Effector CD4-positive, alpha-beta T cell (primary cell): ENCODE results near the gene ITGB4.
"Not testable (repeated sequence)": the region's sequence is repeated elsewhere in the genome, so short reads cannot be mapped to it uniquely, and the experiment has no call there.

Experiments
- DNase-seq: peaks from one replicate; pipeline ENCODE4 v3.0.0-alpha.2; 2020

ITGB4 gene

DNA sequence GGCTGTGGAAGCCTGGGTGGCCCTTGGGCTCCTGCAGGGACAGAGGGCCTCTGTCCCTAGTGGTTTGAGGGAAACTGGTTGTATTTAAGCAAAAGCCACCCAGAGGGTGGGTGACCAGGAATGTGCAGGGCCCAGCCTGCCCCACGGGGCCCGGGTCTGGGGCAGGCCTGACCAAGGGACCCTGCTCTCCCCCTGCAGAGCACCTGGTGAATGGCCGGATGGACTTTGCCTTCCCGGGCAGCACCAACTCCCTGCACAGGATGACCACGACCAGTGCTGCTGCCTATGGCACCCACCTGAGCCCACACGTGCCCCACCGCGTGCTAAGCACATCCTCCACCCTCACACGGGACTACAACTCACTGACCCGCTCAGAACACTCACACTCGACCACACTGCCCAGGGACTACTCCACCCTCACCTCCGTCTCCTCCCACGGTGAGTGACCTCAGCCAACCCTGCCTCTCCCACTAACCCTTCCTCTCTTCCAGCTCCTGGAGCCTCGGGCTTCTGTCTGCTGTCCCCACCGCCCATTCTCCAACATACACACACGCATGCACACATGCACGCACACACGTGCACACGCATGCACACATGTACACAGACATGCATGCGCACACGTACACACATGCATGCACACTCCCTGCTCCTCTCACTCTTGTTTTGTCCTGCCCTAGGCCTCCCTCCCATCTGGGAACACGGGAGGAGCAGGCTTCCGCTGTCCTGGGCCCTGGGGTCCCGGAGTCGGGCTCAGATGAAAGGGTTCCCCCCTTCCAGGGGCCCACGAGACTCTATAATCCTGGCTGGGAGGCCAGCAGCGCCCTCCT lies 33.3 kb downstream of the ITGB4 start:
- no peak for DNase-seq

DNA sequence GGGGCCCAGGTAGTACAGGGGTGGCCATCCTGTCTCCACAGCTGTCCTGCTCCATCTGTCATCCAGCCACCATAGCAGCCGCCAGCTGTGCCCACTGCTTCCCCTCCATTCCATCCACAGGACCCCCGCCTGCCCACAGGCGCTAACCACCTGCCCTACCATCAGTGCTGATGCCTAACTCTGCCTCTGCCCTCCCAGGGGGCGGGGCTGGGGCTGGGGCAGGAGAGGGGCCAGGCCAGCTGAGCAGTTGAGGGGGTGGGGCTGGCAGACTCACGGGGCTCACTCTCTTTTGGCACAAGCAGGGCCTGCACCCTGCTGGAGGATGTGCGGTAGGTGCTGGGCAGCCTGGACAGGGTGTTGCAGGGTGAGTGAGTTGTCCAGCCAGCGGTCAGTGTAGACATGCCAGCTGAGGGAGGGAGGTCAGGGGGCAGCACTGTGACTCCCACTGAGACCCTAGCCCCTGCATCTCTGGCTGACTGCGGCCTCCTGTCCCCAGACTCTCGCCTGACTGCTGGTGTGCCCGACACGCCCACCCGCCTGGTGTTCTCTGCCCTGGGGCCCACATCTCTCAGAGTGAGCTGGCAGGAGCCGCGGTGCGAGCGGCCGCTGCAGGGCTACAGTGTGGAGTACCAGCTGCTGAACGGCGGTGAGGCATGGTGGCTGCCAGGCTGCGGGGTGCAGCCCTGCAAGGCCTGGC lies 34.1 kb downstream of the ITGB4 start:
- DNase-seq = no peak

DNA sequence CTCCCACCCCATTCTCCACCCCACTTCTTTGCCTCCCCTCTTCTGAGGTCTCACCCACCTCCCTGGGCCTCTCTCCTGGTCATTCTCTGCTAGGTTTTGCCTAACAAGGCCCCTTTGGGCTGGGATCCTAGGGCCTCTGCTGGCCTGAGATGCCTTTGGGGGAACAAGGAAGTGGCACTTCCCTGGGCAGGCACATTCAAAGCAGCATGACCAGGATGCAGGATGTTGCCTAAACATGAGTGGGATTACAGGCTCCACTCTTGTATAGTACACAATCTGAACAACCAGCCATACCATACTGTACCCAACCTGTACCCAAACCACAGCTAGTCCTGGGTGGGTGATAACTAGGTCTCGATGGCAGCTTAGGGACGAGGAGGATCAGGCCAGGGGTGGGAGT lies 34.7 kb downstream of the ITGB4 start:
- DNase-seq = no peak

DNA sequence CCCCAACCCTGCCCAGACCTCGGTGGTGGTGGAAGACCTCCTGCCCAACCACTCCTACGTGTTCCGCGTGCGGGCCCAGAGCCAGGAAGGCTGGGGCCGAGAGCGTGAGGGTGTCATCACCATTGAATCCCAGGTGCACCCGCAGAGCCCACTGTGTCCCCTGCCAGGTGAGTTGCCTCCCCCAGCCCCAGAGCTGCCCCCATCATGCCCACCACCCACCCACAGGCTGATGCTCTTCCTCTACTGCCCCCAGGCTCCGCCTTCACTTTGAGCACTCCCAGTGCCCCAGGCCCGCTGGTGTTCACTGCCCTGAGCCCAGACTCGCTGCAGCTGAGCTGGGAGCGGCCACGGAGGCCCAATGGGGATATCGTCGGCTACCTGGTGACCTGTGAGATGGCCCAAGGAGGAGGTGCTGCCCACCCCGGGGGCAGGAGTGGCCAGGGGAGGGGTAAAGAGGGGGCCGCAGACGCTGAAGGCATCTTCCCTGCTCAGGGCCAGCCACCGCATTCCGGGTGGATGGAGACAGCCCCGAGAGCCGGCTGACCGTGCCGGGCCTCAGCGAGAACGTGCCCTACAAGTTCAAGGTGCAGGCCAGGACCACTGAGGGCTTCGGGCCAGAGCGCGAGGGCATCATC lies 35.3 kb downstream of the ITGB4 start:
- DNase-seq = no peak

DNA sequence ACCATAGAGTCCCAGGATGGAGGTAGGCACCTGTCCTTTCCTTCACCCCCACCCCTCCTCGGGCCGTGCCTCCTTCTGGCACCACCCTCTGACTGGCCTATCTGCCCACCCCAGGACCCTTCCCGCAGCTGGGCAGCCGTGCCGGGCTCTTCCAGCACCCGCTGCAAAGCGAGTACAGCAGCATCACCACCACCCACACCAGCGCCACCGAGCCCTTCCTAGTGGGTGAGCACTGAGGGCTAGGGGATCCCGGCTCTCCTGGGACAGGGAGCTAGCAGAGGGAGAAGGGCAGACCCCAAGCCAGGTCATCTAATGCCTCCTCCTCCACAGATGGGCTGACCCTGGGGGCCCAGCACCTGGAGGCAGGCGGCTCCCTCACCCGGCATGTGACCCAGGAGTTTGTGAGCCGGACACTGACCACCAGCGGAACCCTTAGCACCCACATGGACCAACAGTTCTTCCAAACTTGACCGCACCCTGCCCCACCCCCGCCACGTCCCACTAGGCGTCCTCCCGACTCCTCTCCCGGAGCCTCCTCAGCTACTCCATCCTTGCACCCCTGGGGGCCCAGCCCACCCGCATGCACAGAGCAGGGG lies 35.9 kb downstream of the ITGB4 start:
- no peak for DNase-seq

DNA sequence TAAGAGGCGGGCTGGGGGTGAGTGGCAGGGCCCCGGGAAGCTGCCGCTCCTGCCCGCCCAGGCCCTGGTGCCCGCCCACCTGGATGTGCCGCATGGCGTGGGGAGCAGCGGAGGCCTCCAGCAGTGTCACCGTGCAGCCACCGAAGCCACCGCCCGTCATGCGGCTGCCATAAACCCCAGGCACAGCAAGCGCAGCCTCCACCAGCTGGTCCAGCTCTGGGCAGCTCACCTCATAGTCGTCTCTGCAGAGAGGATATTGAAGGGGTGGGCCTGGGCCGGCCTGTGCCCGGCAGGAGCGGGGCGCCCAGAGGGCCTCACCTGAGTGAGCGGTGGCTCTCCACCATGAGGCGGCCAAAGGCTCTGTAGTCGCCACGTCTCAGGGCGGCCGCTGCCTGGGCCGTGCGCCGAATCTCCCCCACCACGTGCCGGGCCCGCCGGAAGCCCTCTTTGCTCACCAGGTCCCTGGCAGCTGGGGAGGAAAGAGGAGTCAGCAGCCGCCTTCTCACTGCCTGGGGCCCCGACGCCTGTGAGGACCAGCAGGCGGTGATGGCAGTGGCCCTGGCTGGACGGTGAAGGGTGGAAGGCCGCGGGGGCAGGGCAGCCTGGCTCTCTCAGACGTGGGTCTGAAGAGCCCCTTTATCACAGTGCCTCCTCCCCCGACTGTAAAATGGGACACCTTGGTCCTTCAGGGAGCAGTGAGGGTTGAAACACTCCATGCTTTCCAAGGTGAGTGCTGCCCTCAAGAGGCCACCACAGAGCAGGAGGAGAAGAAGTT lies 37.1 kb downstream of the ITGB4 start:
- DNase-seq = no peak

DNA sequence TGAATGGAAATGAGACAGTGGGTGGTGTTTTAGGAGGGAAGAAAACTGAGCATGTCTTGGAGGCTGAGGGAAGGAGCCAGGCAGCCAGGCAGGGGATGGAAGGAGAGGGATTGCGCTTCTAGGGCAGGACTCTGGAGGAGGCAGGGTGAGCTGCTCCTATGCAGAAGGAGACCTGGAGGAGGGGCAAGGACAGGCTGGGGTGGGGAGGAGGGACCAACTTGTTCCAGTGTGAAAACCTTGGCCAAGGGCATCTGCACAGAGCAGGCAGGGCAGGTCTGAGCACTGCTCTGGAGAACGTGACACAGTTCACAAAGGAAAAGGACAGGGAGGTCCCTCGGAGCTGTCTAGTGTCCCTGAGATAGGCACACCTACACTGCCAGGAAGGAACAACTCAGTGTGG lies 38.2 kb downstream of the ITGB4 start:
- DNase-seq = no peak

DNA sequence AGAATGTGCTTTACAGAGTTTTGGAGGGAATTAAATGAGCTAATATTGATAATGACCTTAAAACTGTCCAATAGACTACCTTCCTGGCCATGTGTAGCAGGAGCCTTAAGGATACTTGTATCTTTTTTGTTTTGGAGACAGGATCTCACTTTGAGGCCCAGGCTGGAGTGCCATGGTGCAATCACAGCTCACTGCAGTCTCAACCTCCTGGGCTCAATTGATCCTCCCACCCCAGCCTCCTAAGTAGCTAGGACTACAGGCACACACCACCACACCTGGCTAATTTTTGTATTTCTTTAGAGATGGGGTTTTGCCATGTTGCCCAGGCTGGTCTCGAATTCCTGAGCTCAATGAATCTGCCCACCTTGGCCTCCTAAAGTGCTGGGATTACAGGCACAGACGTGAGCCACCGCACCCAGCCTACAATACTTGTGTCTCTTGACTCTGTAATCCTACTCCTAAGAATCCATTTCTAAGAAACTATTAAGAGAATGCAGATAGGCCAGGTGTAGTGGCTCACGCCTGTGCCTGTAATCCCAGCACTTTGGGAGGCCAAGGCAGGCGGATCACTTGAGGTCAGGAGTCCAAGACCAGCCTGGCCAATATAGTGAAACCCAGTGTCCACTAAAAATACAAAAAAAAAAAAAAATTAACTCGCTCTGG lies 38.9 kb downstream of the ITGB4 start:
- DNase-seq = not testable (repeated sequence)

DNA sequence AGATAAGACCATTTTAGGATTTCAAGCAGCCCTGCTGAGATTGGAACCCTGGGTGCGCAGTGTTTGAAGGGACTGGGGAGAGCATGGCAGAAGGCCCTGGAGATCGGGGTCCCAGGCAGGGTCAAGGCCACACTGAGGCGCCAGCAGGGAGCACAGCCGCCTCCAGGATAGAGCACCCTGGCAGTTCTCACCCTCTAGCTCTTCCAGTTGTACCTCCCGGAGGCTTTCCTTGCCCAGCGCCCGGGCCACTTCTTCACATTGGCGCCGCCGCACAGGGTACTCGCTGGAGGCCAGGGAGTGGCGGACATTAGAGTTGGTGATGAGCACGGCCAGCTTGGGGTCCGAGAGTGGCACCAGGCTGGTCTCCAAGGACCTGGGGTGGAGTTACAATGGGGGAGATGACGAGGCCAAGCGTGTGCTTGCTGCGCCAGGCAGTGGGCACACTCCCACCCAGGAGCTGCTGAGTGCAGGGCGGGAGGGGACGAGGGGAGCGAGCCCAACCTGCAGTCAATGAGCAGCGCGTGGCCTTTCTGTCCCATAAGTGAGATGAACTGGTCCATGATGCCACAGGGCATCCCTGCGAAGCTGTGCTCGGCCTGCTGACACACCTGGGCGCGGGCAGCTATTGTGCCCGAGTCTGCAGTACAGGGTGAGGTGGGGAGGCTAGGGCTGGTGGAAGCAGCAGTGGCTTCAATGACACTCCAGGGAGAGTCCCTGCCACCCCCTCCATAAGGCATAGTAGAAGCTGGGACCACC lies 41.4 kb downstream of the ITGB4 start:
- no peak for DNase-seq

DNA sequence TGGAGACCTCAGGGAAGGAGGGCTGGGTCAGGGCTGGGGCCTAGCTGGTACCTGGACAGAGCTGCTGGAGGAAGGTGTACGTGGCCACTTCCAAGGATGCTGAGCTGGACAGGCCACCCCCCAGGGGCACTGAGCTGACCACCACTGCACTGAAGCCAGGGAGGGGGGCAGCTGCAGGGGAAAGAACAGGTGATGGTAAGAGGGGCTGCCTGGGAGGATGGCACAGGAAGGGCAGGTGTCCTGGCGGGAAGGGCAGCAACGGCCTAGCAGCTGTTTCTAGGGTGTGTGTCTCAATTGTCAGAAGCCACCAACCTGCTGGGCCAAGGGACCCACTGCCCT lies 42.0 kb downstream of the ITGB4 start:
- no peak for DNase-seq

DNA sequence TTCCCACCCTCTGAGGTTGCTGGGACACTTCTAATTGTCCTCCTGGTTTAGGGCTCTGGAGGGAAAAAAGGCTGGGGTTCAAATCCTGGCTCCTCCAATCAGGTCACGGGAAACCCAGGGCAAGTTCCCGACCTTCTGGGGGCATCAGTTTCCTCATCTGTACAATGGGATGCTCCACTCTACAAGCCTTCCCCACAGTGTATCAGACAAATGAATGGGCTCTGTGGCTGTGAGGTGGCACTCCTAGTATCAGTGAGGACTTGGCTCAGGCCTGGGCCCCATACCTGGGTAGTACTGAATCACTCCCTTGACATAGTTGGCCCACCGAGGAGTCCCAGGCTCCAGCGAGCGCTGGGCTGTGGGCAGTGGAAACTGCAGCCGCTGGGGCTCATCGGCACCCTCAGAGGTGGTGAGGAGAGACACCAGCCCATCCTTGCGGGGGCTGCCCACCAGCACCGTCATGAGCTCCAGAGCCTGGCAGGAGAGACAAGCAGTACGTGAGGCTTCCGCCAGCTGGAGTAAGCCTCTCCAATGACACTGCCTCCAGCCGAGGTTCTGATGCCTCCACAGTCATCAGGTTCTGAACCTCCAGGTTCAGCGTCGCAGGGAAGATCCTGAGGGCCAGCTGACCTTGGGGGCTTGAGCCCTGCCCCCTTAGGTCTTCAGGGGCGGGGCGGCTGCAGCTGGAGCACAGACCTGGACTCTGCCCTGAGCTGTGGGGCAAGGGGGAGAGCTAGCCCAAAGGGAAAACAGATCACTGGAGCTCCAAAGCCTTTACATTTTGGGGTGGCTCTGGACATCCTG lies 42.6 kb downstream of the ITGB4 start:
- DNase-seq = no peak

DNA sequence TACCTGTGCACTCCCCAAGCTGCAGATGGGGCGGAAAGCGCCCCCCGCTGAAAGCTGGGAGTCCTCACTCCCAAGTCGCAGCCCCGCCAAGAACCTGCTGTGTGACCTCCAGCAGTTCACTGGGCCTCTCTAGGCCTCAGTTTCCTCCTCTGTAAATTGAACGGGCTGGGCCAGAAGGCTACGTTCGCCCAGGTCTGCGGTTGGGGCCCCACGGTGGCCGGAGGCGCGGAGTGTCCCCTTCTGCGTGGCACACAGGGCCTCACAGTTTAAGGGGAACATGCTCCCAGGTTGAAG lies 43.1 kb downstream of the ITGB4 start:
- no peak for DNase-seq

DNA sequence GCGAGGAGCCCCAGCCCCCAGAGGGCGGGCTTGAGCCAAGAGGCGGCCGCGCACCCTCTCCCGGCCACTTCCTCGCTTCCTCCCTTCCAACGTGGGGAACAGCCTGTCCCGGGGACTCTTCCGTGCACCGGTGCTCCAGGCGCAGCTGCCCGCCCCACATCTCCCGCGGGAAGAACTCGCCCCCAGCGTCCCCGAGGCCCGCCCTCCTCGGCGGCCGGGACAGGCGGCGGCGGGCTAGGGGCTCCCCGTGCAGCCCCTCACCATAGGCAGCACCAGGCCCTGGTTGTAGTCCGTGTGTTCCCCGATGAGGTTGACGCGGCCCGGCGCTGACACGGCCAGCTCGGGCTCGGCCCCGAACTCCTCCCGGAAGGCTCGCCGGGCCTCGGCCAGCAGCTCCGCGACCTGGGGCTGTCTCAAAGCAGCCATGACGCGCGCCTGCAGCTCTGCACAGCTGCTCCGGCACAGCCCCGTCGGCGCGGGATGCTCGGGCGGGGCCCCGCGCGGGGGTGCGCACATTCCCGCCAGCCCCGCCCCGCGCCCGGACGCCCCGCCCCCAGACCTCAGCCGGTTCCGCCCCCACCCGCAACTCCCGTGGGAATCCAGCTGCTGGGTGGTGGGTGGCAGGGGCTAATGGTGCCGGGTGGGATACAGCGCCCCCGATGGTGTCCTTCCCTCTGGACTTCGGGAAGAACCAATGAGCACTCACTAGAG lies 43.6 kb downstream of the ITGB4 start, which contains the start of gene GALK1:
Gene GALK1, minus strand, starts transcription at position 482 of the 711 bp plus-strand sequence. Its CDS starts 56 bp downstream, at position 426.
- DNase-seq = peak; percentile 59

DNA sequence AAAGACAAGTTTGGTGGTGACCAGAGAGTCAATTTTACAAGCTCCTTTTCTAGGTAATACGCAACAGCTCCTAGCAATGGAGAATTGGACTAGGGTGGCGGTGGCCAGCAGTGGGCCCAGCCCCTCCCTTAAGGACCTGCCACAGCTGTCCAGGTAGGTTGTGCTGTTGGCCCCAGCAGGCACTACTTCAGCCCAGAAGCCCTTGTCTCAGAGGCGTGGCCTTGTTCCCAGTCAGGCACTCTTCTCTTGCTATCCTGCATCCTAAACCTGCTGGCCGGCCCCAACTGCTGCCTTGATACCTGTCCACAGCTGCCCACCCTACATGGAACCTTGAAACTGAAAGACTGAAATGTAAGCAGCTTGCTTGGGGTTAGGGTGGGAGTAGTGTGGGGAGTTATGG lies 44.7 kb downstream of the ITGB4 start:
- no peak for DNase-seq

DNA sequence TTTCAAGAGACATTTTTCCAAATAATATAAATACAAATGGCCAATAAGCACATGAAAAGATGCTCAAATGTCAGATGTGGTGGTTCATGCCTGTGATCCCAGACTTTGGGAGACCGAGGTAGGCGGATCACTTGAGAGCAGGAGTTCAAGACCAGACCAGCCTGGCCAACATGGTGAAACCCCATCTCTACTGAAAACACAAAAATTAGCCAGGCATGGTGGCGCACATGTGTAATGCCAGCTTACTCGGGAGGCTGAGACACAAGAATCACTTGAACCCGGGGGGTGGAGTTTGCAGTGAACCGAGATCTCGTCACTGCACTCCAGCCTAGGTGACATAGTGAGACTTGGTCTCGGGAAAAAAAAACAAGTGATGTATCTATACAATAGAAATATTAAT lies 46.6 kb downstream of the ITGB4 start:
- DNase-seq = no peak

DNA sequence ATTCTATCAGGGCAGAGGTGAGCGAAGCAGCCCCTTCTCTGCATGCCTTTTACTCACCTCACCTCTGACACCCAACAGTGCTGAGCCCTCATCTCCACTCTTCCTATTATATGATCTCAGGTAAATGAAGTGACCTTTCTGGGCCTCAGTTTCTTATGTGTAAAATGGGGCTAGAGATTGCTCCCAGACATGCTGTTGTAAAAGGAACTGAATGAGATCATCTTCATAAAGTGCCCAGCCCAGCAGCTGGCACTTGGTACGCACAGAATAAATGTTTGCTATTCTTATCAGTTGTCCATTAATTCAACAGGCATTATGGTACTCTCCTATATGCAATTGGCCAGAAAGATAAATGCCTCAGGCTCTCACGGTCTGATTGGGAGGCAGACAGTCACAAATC lies 48.3 kb downstream of the ITGB4 start:
- no peak for DNase-seq

DNA sequence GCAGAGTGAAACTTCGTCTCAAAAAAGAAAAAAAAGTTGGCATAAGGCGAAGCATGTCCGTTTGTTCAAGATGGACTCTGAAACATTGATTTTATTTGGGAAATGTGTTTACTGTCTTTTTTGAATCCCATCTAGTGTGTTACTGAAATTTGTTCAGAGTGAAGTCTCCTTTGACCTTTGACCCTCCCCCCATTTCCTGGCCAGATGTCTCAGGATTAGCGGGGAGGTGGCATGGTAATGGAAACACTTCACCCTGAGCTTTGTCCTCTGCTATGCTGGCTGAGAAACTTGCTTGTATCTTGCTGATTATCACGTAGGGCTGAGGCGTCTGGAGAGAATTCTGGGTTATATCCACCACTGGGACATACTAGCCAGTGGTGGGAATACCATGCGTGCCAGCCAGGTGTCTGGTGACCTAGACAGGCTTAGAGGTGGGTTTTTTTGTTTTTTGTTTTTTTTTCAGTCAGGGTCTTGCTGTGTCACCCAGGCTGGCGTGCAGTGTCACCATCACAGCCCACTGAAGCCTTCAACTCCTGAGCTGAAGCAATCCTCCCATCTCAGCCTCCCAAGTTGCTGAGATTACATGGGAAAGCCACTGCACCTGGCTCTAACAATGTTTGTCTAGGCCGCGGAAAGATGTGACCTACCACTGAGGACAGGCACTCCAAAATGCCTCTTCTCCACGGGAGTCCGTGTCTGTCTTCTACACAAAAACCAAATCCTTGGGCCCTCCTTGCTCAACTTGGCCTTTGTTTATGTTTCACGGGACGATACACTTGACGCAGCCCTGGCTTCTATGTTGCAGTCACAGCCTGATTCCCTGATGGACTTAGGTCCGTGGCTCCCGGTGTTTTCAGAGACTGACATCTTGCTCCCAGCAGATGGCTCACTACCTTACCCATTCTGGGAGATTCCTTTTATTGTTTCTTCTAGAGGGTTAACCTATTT lies 50.3 kb downstream of the ITGB4 start:
- DNase-seq = no peak

DNA sequence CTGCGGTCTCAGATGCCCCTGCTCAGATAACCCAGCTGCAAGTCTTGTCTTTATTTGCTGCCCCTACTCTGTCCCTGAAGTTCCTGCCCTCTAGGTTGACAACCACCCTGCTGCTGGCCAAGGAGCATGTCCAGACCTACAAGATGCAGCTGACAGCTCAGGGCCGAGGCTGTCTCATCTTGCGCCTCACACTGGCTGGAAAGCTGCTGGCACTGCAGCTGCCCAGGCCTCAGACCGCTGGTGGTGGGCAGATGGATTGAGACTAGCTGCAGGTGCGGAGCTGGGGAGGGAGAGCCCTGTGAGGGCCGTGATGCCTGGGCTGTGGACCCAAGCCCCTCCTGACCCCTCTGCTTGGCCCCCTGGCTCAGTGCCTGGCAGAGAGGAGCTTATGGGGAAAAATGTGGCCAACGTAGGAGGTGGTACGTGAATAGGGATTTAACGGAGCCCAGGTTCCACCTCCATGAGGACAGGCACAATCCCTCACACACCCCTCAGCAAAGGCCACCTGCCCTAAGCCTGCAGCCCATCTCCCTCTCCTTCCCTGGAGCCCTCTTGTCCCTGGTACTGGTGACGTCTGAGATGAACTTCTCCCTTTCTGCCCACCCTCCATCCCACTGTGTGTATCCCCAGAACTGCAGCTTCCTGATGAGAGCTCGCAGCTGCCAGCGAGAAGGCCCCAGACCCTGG lies 52.0 kb downstream of the ITGB4 start:
- no peak for DNase-seq
